GM23248 (cell line): Measurements from ENCODE around the gene MEG3. TPM values are rescaled to one million over a fixed set of nuclear protein-coding genes. Genes with fewer than 3 reads are reported as not detected.

Experiments
- DNase-seq: peaks from one replicate; pipeline ENCODE4 v3.0.0-alpha.2; 2015
- H2AFZ ChIP-seq: fragments of 200-600 bp; sonication (generic); 2 replicates; pipeline ENCODE4 v1.6.1; 2016; ENCODE audit warnings: antibody characterized with exemption
- H3F3A ChIP-seq: fragments of 200-600 bp; sonication (generic); 2 replicates; pipeline ENCODE4 v1.6.1; 2016; ENCODE audit warnings: mild to moderate bottlenecking, antibody characterized with exemption, mixed run types; ENCODE audit not compliant: insufficient read depth
- H3K27ac ChIP-seq: fragments of 200-600 bp; sonication (generic); 2 replicates; pipeline ENCODE4 v1.5.1; 2016; ENCODE audit warnings: mild to moderate bottlenecking
- H3K27me3 ChIP-seq: fragments of 200-600 bp; sonication (generic); replicated peaks from 2 replicates; pipeline ENCODE4 v1.6.1; 2016; ENCODE audit warnings: mild to moderate bottlenecking; ENCODE audit not compliant: insufficient read depth
- H3K36me3 ChIP-seq: fragments of 200-600 bp; sonication (generic); 2 replicates; pipeline ENCODE4 v1.6.1; 2016; ENCODE audit warnings: low read depth, mild to moderate bottlenecking
- H3K4me1 ChIP-seq: fragments of 200-600 bp; sonication (generic); 2 replicates; pipeline ENCODE4 v1.6.1; 2016; ENCODE audit warnings: mild to moderate bottlenecking; ENCODE audit not compliant: insufficient read depth
- H3K4me2 ChIP-seq: fragments of 200-600 bp; sonication (generic); one replicate; pipeline ENCODE4 v1.6.1; 2016; ENCODE audit warnings: mild to moderate bottlenecking; ENCODE audit not compliant: unreplicated experiment
- H3K4me3 ChIP-seq: fragments of 200-600 bp; sonication (generic); 2 replicates; pipeline ENCODE4 v1.5.1; 2016; ENCODE audit warnings: mild to moderate bottlenecking
- H3K79me2 ChIP-seq: fragments of 200-600 bp; sonication (generic); 2 replicates; pipeline ENCODE4 v1.6.1; 2016; ENCODE audit warnings: mild to moderate bottlenecking; ENCODE audit not compliant: insufficient read depth
- H3K9ac ChIP-seq: fragments of 200-600 bp; sonication (generic); 2 replicates; pipeline ENCODE4 v1.6.1; 2016; ENCODE audit warnings: mild to moderate bottlenecking
- H3K9me2 ChIP-seq: fragments of 200-600 bp; sonication (generic); 2 replicates; pipeline ENCODE4 v1.6.1; 2016; ENCODE audit warnings: mixed run types, mild to moderate bottlenecking, moderate library complexity; ENCODE audit not compliant: insufficient read depth
- H3K9me3 ChIP-seq: fragments of 200-600 bp; sonication (generic); one replicate; pipeline ENCODE4 v1.6.1; 2017; ENCODE audit warnings: low read depth
- H4K20me1 ChIP-seq: fragments of 200-600 bp; sonication (generic); 2 replicates; pipeline ENCODE4 v1.6.0; 2016; ENCODE audit not compliant: insufficient read depth
- EZH2 ChIP-seq: fragments of 200-600 bp; sonication (generic); IDR thresholded peaks from 2 replicates; pipeline ENCODE4 v1.6.1; 2018; ENCODE audit warnings: antibody characterized with exemption, mild to moderate bottlenecking; ENCODE audit not compliant: insufficient read depth, poor library complexity, severe bottlenecking
- EZH2phosphoT487 ChIP-seq: fragments of 200-600 bp; sonication (generic); IDR thresholded peaks from 2 replicates; pipeline ENCODE4 v1.6.1; 2018; ENCODE audit warnings: antibody characterized with exemption, moderate library complexity, mild to moderate bottlenecking, low read depth; ENCODE audit not compliant: insufficient read depth
- WGBS, 2 experiments: methylation state at CpG; one replicate each; pipeline ENCODE4 v1.1.6; 2015 to 2017; ENCODE audit warnings: low lambda C conversion rate in 2 of 2, low coverage in 1 of 2; ENCODE audit errors: missing lambda C conversion rate in 2 of 2; 5-methylcytosine and 5-hydroxymethylcytosine counted together
- in situ Hi-C: fragments of 300-500 bp; cut with MboI; formaldehyde crosslinking; loops from 2 replicates; pipeline ENCODE4 v1.15.0; 2020
- polyA plus RNA-seq: library from polyadenylated mRNA; unstranded; fragments of >200 nt; fragmentation: Nextera tagmentation; extraction: Ambion mirVana; gene quantifications from 2 replicates; pipeline ENCODE4 v1.2.1, GENCODE V29; 2016
- total RNA-seq: library from RNA; depleted of rRNA; stranded (reverse); fragments of >200 nt; shearing (Covaris generic); gene quantifications from 2 replicates; pipeline ENCODE4 v1.2.3, GENCODE V29; 2014

MEG3 gene
- total and polyA plus RNA-seq, 2 experiments from 2014 or later = 101 to 228 TPM

DNA sequence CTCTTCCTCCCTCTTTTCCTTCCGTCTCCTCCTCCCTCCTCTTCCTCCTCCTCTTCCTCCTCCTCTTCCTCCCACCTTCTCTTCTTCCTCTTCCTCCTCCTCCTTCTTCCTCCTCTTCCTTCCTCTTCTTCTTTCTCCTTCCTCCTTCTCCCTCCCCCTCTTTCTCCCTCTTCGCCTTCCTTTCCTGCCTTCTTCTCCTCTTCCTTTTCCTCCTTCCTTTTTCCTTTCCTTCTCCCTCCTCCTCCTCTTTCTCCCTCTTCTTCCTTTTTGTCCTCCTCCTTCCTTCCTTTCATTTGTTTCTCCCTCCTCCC, 36.0 kb downstream of the MEG3 start:
- Histone ChIP-seq H4K20me1 (peaks cover 9% of the 10 kb centered on the region; the same call in 1 of the 2 replicates), H3K27me3 (no peaks in the 10 kb centered on the region), H3K79me2 (peaks cover 64% of the 10 kb centered on the region)

DNA sequence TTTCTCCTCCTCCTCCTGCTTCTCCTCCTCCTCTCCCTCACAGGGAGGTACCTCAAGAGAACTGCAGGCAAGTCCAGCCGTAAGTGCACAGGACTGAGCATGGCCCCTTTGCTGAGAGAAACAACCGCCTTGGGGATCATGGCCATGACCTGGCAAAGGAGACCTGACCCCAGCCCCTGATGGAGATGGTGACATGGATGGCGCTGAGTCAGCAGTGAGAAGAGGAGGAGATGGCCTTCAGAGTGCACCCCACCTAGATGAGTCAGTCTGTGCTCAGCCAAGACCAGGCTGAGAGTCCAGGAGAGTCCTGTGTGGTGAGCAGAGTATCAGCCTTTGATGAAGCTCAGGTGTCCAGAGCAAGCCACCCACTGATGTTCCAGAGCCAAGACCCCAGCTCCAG, 36.4 kb downstream of the MEG3 start:
- 67 to 69% methylated on average over 3 of the region's 3 CpGs for WGBS, 2 experiments
- TF ChIP-seq EZH2 (no peak), EZH2phosphoT487 (no peak)
- H2AFZ ChIP-seq = no peak overlapping the region
- H3K4me3 ChIP-seq = no peak overlapping the region
- H3K27ac ChIP-seq = peak overlapping the region; percentile 18; the same call in 1 of the 2 replicates
- H3K4me2 ChIP-seq = no peak overlapping the region
- in situ Hi-C loops = no loop called here
- peaks cover 25% of the 10 kb centered on the region for H3K4me1 ChIP-seq
- no peak overlapping the region for H3K9ac ChIP-seq
- peaks cover 26% of the 10 kb centered on the region for H3F3A ChIP-seq
- DNase-seq = peak; percentile 66
- no peaks in the 10 kb centered on the region for H3K27me3 ChIP-seq
- H3K36me3 ChIP-seq = peaks cover 20% of the 10 kb centered on the region
- no peaks in the 10 kb centered on the region for H3K9me2 ChIP-seq
- peaks cover 60% of the 10 kb centered on the region for H3K79me2 ChIP-seq
- H4K20me1 ChIP-seq = peaks cover 9% of the 10 kb centered on the region; the same call in 1 of the 2 replicates
- H3K9me3 ChIP-seq = no peaks in the 10 kb centered on the region

More for the DNA sequence above, 36.0 kb downstream of the MEG3 start:
- no peak overlapping the region for H3K4me2 ChIP-seq
- H3K36me3 ChIP-seq = peaks cover 24% of the 10 kb centered on the region
- WGBS, 2 experiments = 88 to 100% methylated on average over 2 of the region's 2 CpGs
- H3K27ac ChIP-seq = 0 out of 2 replicates have a peak overlapping the region, but pooled peaks have one; percentile 18
- H3K4me1 ChIP-seq = peaks cover 25% of the 10 kb centered on the region
- H2AFZ ChIP-seq = no peak overlapping the region
- TF ChIP-seq EZH2phosphoT487 (no peak), EZH2 (no peak)
- no peak for DNase-seq
- no peak overlapping the region for H3K9ac ChIP-seq
- H3K9me2 ChIP-seq = no peaks in the 10 kb centered on the region
- no peaks in the 10 kb centered on the region for H3K9me3 ChIP-seq
- in situ Hi-C loops = no loop called here
- no peak overlapping the region for H3K4me3 ChIP-seq
- peaks cover 26% of the 10 kb centered on the region for H3F3A ChIP-seq

DNA sequence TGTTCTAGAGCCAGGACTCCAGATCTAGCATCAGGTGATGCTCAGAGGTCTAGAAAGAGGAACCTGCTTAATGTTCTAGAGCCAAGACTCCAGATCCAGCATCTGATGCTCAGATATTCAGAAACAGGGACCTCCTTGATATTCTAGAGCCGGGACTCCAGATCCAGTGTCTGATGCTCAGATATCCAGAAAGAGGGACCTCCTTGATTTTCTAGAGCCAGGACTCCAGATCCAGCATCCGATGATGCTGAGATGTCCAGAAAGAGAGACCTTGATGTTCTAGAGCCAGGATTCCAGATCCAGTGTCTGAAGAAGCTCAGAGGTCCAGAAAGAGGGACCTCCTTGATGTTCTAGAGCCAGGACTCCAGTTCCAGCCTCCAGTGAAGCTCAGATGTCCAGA, 36.9 kb downstream of the MEG3 start:
- Histone ChIP-seq H3F3A (peaks cover 26% of the 10 kb centered on the region), H3K9me3 (no peaks in the 10 kb centered on the region), H2AFZ (no peak overlapping the region), H3K4me3 (no peak overlapping the region), H3K27ac (peak overlapping the region; percentile 18), H3K27me3 (no peaks in the 10 kb centered on the region), H3K36me3 (peaks cover 19% of the 10 kb centered on the region), H4K20me1 (peaks cover 9% of the 10 kb centered on the region; the same call in 1 of the 2 replicates), H3K9ac (no peak overlapping the region), H3K9me2 (no peaks in the 10 kb centered on the region), H3K4me2 (no peak overlapping the region), H3K4me1 (peaks cover 25% of the 10 kb centered on the region), H3K79me2 (peaks cover 55% of the 10 kb centered on the region)
- no peak for DNase-seq
- in situ Hi-C loops = no loop called here
- 76 to 93% methylated on average over 2 of the region's 2 CpGs for WGBS, 2 experiments
- no peak for TF ChIP-seq EZH2phosphoT487
- TF ChIP-seq EZH2 = no peak

DNA sequence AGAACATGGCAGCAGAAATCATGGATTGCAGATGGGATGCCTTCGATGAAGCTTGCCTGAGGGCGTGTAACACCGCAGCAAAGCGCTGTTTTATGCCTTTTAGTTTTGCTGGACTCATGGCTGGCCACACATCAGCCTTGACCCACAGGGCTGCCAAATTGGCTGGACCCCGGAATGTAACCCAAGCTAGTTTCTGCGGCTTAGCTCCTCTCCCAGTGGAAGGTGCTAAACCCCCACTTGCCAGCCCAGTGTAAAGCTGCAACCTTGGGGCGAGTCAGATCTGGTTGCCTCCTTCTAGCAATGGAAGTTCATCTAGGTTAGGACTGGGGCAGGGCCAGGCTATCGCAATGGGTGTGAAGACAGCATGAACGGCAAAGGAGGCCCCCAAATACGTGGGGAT, 38.3 kb downstream of the MEG3 start:
- Histone ChIP-seq H3K36me3 (peaks cover 19% of the 10 kb centered on the region), H3K9me3 (no peaks in the 10 kb centered on the region), H3K4me2 (no peak overlapping the region), H2AFZ (no peak overlapping the region), H3K4me3 (no peak overlapping the region), H3K9ac (no peak overlapping the region), H4K20me1 (peaks cover 9% of the 10 kb centered on the region; the same call in 1 of the 2 replicates), H3F3A (peaks cover 26% of the 10 kb centered on the region), H3K27ac (peak overlapping the region; percentile 58), H3K79me2 (peaks cover 43% of the 10 kb centered on the region), H3K4me1 (peaks cover 25% of the 10 kb centered on the region), H3K27me3 (no peaks in the 10 kb centered on the region), H3K9me2 (no peaks in the 10 kb centered on the region)
- no peak for DNase-seq
- WGBS, 2 experiments = 74% methylated on average over 10 of the region's 10 CpGs
- in situ Hi-C loops = no loop called here
- TF ChIP-seq EZH2phosphoT487 (no peak), EZH2 (no peak)
